Osteocyte (in vitro differentiated cells): ENCODE results near the gene SERPINB7. TPM values are rescaled to one million over a fixed set of nuclear protein-coding genes. Genes with fewer than 3 reads are reported as not detected.

ENCODE experiments used
- DNase-seq: peaks from one replicate; pipeline ENCODE4 v3.0.0; 2021; ENCODE audit warnings: mixed read lengths; ENCODE audit not compliant: unreplicated experiment; ENCODE audit errors: extremely low spot score
- H3K27ac Mint-ChIP-seq: one replicate; pipeline ENCODE4 v1.8.0; 2021; ENCODE audit warnings: mild to moderate bottlenecking, mixed read lengths; ENCODE audit not compliant: unreplicated experiment
- H3K27me3 Mint-ChIP-seq: one replicate; pipeline ENCODE4 v1.8.0; 2021; ENCODE audit warnings: mixed read lengths; ENCODE audit not compliant: unreplicated experiment
- H3K36me3 Mint-ChIP-seq: one replicate; pipeline ENCODE4 v1.8.0; 2021; ENCODE audit warnings: mixed read lengths; ENCODE audit not compliant: unreplicated experiment
- H3K4me1 Mint-ChIP-seq: one replicate; pipeline ENCODE4 v1.8.0; 2021; ENCODE audit warnings: mixed read lengths; ENCODE audit not compliant: unreplicated experiment
- H3K4me3 Mint-ChIP-seq: one replicate; pipeline ENCODE4 v1.8.0; 2021; ENCODE audit warnings: mild to moderate bottlenecking, moderate library complexity, mixed read lengths; ENCODE audit not compliant: unreplicated experiment
- H3K9me3 Mint-ChIP-seq: one replicate; pipeline ENCODE4 v1.8.0; 2021; ENCODE audit warnings: mixed read lengths; ENCODE audit not compliant: unreplicated experiment
- CTCF ChIP-seq: fragments of 200-600 bp; sonication (generic); IDR thresholded peaks from 2 replicates; pipeline ENCODE4 v1.5.0; 2021; ENCODE audit warnings: antibody characterized with exemption, mild to moderate bottlenecking, moderate library complexity
- total RNA-seq: library from RNA; stranded (reverse); gene quantifications from 2 replicates; pipeline ENCODE4 v1.2.1, GENCODE V29; 2021

Gene SERPINB7
- total RNA-seq, 1 donor from 2014 or later = not detected

GRCh38 chr18:63784787-63785452, 9.7 kb downstream of the SERPINB7 start:
- no peaks in the 10 kb centered on the region for H3K9me3 Mint-ChIP-seq
- H3K4me1 Mint-ChIP-seq = peaks cover 9% of the 10 kb centered on the region
- H3K27ac Mint-ChIP-seq = no peak overlapping the region
- DNase-seq = no peak
- TF ChIP-seq CTCF = no peak
- no peaks in the 10 kb centered on the region for H3K36me3 Mint-ChIP-seq
- peaks cover 3% of the 10 kb centered on the region for H3K27me3 Mint-ChIP-seq
- no peak overlapping the region for H3K4me3 Mint-ChIP-seq

- no peak for TF ChIP-seq CTCF
- Mint-ChIP-seq H3K4me3 (no peak overlapping the region), H3K27ac (no peak overlapping the region)
Observed at GRCh38 chr18:63787673-63788072, 12.5 kb downstream of the SERPINB7 start.

GRCh38 chr18:63788447-63789096, 13.4 kb downstream of the SERPINB7 start:
- no peak overlapping the region for H3K4me3 Mint-ChIP-seq
- peaks cover 9% of the 10 kb centered on the region for H3K4me1 Mint-ChIP-seq
- no peaks in the 10 kb centered on the region for H3K36me3 Mint-ChIP-seq
- H3K27me3 Mint-ChIP-seq = no peaks in the 10 kb centered on the region
- H3K27ac Mint-ChIP-seq = peak overlapping the region; percentile 38
- DNase-seq = no peak
- H3K9me3 Mint-ChIP-seq = no peaks in the 10 kb centered on the region
- TF ChIP-seq CTCF = no peak

More at GRCh38 chr18:63787673-63788072, 12.5 kb downstream of the SERPINB7 start:
- Mint-ChIP-seq H3K4me1 (peaks cover 9% of the 10 kb centered on the region), H3K27me3 (no peaks in the 10 kb centered on the region), H3K36me3 (no peaks in the 10 kb centered on the region), H3K9me3 (no peaks in the 10 kb centered on the region)
- no peak for DNase-seq

- Mint-ChIP-seq H3K27ac (no peak overlapping the region), H3K4me1 (peaks cover 9% of the 10 kb centered on the region)
Observed at GRCh38 chr18:63789327-63789726, 14.1 kb downstream of the SERPINB7 start.

More at GRCh38 chr18:63789327-63789726, 14.1 kb downstream of the SERPINB7 start:
- H3K9me3 Mint-ChIP-seq = no peaks in the 10 kb centered on the region
- no peak overlapping the region for H3K4me3 Mint-ChIP-seq
- H3K27me3 Mint-ChIP-seq = no peaks in the 10 kb centered on the region
- TF ChIP-seq CTCF = no peak
- H3K36me3 Mint-ChIP-seq = no peaks in the 10 kb centered on the region
- DNase-seq = no peak
